CD4-positive, alpha-beta T cell (primary cell): ENCODE data around the gene FAM180B. TPM values are rescaled to one million over a fixed set of nuclear protein-coding genes. Genes with fewer than 3 reads are reported as not detected.

ENCODE experiments used
- ATAC-seq: fragments of 200-7000 bp; cut with Tn5 transposase; one replicate; pipeline ENCODE4 v1.10.0; 2022; ENCODE audit warnings: mild to moderate bottlenecking; ENCODE audit not compliant: poor library complexity
- CTCF ChIA-PET: fragments of 350-600 bp; sonication (Branson Sonifier 250); formaldehyde crosslinking; loops from one replicate; lab custom pipeline; 2021; ENCODE audit warnings: antibody characterized with exemption, inconsistent platforms; lab: Charles Lee
- POLR2A ChIA-PET: fragments of 350-600 bp; sonication (Branson Sonifier 250); formaldehyde crosslinking; loops from one replicate; lab custom pipeline; 2021; ENCODE audit warnings: antibody characterized with exemption, inconsistent platforms; lab: Charles Lee
- DNase-seq, 14 experiments: peaks; one replicate each; pipeline ENCODE4 v3.0.0-alpha.2; 2013 to 2020; ENCODE audit warnings: mixed read lengths in 2 of 14
- H3K27ac ChIP-seq, 2 donors: one replicate each; pipeline versions ENCODE4 v1.5.1 to v1.7.0; 2013; ENCODE audit warnings: low read length in 2 of 2, low read depth in 1 of 2, mild to moderate bottlenecking in 1 of 2
- H3K27me3 ChIP-seq, 2 experiments: 1 replicate in 1 of 2; 2 replicates in 1 of 2; pipeline versions ENCODE4 v1.6.1 to v1.7.0; 2013; ENCODE audit warnings: low read length in 2 of 2, control low read depth in 1 of 2, mild to moderate bottlenecking in 1 of 2, moderate library complexity in 1 of 2; ENCODE audit not compliant: insufficient read depth in 2 of 2, control insufficient read depth in 1 of 2
- H3K36me3 ChIP-seq: one replicate; pipeline ENCODE4 v1.6.1; 2013; ENCODE audit warnings: low read length, control low read depth; ENCODE audit not compliant: insufficient read depth
- H3K4me1 ChIP-seq: one replicate; pipeline ENCODE4 v1.6.1; 2013; ENCODE audit warnings: low read length, control low read depth; ENCODE audit not compliant: insufficient read depth
- H3K4me3 ChIP-seq: one replicate; pipeline ENCODE4 v1.5.1; 2013; ENCODE audit warnings: mild to moderate bottlenecking, low read length, moderate library complexity
- H3K9me3 ChIP-seq, 2 experiments: 1 replicate in 1 of 2; 2 replicates in 1 of 2; pipeline versions ENCODE4 v1.6.1 to v1.7.0; 2013; ENCODE audit warnings: low read length in 2 of 2, mild to moderate bottlenecking in 2 of 2, control low read depth in 1 of 2, moderate library complexity in 1 of 2; ENCODE audit not compliant: control insufficient read depth in 1 of 2, insufficient read depth in 1 of 2
- H3K27ac Mint-ChIP-seq: one replicate; pipeline ENCODE4 v1.8.0; 2020; ENCODE audit warnings: mixed read lengths
- H3K27me3 Mint-ChIP-seq: one replicate; pipeline ENCODE4 v1.8.0; 2021; ENCODE audit warnings: mixed read lengths
- H3K36me3 Mint-ChIP-seq: one replicate; pipeline ENCODE4 v1.8.0; 2021; ENCODE audit warnings: low read depth, mixed read lengths
- H3K4me1 Mint-ChIP-seq: one replicate; pipeline ENCODE4 v1.8.0; 2021; ENCODE audit warnings: low read depth, mixed read lengths
- H3K4me3 Mint-ChIP-seq: one replicate; pipeline ENCODE4 v1.8.0; 2020; ENCODE audit warnings: mild to moderate bottlenecking, mixed read lengths
- H3K9me3 Mint-ChIP-seq: one replicate; pipeline ENCODE4 v1.8.0; 2020; ENCODE audit warnings: mixed read lengths
- intact Hi-C, 2 experiments: fragments of 100-400 bp; cut with DNase I in 1 of 2; cut with micrococcal nuclease in 1 of 2; formaldehyde crosslinking; loops; one replicate each; pipeline versions ENCODE4 v1.15.1 to v1.9.0; 2023 to 2025; cut with DNase I, micrococcal nuclease
- total RNA-seq, 174 experiments: library from RNA in 2 of 174; stranded (reverse) in 2 of 174; gene quantifications; one replicate each; pipeline ENCODE4 v1.2.3 and lab custom pipeline; 2021 to 2026
- TF ChIP-seq, protein P1 (sequence below): fragments of 200-600 bp; IDR thresholded peaks from one replicate; pipeline ENCODE4 v1.8.0; 2022; ENCODE audit warnings: antibody characterized with exemption, mild to moderate bottlenecking

FAM180B gene
- total RNA-seq, 2 experiments from 2014 or later, result 0.55 to 0.92 TPM

- H3K4me3 ChIP-seq, result no peak overlapping the region
- no peak overlapping the region for H3K4me3 Mint-ChIP-seq
- H3K4me1 Mint-ChIP-seq, result no peaks in the 10 kb centered on the region
- H3K27me3 ChIP-seq, result no peaks in the 10 kb centered on the region
- H3K4me1 ChIP-seq, result peaks cover 2% of the 10 kb centered on the region
- peaks cover 12% of the 10 kb centered on the region for H3K36me3 ChIP-seq
- H3K27ac ChIP-seq, result no peak overlapping the region
- H3K27ac Mint-ChIP-seq, result no peak overlapping the region
- no peak for DNase-seq
- H3K36me3 Mint-ChIP-seq, result peaks cover 16% of the 10 kb centered on the region
- H3K9me3 Mint-ChIP-seq, result no peaks in the 10 kb centered on the region
- no peaks in the 10 kb centered on the region for H3K9me3 ChIP-seq
- ChIA-PET CTCF (no interaction called here), POLR2A (no interaction called here)
- intact Hi-C loops, result no loop called here
- H3K27me3 Mint-ChIP-seq, result no peaks in the 10 kb centered on the region
- TF ChIP-seq, protein P1, sequence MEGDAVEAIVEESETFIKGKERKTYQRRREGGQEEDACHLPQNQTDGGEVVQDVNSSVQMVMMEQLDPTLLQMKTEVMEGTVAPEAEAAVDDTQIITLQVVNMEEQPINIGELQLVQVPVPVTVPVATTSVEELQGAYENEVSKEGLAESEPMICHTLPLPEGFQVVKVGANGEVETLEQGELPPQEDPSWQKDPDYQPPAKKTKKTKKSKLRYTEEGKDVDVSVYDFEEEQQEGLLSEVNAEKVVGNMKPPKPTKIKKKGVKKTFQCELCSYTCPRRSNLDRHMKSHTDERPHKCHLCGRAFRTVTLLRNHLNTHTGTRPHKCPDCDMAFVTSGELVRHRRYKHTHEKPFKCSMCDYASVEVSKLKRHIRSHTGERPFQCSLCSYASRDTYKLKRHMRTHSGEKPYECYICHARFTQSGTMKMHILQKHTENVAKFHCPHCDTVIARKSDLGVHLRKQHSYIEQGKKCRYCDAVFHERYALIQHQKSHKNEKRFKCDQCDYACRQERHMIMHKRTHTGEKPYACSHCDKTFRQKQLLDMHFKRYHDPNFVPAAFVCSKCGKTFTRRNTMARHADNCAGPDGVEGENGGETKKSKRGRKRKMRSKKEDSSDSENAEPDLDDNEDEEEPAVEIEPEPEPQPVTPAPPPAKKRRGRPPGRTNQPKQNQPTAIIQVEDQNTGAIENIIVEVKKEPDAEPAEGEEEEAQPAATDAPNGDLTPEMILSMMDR, result no peak
- no peak for ATAC-seq
Observed at GRCh38 chr11:47615249-47615648, 28.8 kb downstream of the FAM180B start.

- Histone ChIP-seq H3K36me3 (peaks cover 22% of the 10 kb centered on the region), H3K4me1 (peaks cover 2% of the 10 kb centered on the region), H3K27ac (no peak overlapping the region), H3K4me3 (no peak overlapping the region), H3K9me3 (no peaks in the 10 kb centered on the region), H3K27me3 (no peaks in the 10 kb centered on the region)
- no peak for ATAC-seq
- TF ChIP-seq, protein P1, result no peak
- intact Hi-C loops, result no loop called here
- no peak overlapping the region for H3K4me3 Mint-ChIP-seq
- no peak overlapping the region for H3K27ac Mint-ChIP-seq
- H3K36me3 Mint-ChIP-seq, result peaks cover 28% of the 10 kb centered on the region
- ChIA-PET POLR2A (no interaction called here), CTCF (no interaction called here)
- peak in 3 of 14 experiments; percentile 11 to 35 (median 18) for DNase-seq
- no peaks in the 10 kb centered on the region for H3K4me1 Mint-ChIP-seq
- no peaks in the 10 kb centered on the region for H3K27me3 Mint-ChIP-seq
- H3K9me3 Mint-ChIP-seq, result no peaks in the 10 kb centered on the region
Observed at GRCh38 chr11:47616726-47617416, 30.4 kb downstream of the FAM180B start.

DNA sequence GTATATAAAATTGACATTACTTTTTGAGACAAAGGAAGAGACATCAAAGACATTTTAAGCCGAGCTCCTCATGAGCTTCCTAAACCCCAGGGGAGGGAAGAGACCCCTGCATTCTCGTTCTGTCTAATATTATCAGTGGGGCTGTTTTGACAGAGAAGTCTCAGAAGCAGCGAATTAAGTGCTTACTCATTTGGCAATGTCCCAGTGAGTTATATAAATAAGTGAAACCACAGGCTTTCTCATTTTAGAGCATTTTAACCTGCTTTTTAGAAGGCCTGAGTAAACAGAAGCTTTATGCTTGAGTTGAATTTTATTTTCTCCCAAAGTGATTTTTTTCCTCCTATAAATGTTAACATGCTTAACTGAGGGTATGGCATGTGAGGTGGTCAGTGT lies 30.9 kb downstream of the FAM180B start:
- Mint-ChIP-seq H3K27me3 (no peaks in the 10 kb centered on the region), H3K36me3 (peaks cover 33% of the 10 kb centered on the region), H3K9me3 (no peaks in the 10 kb centered on the region), H3K27ac (no peak overlapping the region), H3K4me3 (no peak overlapping the region), H3K4me1 (no peaks in the 10 kb centered on the region)
- CTCF ChIA-PET, result no interaction called here
- POLR2A ChIA-PET, result no interaction called here
- Histone ChIP-seq H3K4me1 (peaks cover 2% of the 10 kb centered on the region), H3K36me3 (peaks cover 27% of the 10 kb centered on the region), H3K9me3 (no peaks in the 10 kb centered on the region), H3K27ac (no peak overlapping the region), H3K27me3 (no peaks in the 10 kb centered on the region), H3K4me3 (no peak overlapping the region)
- TF ChIP-seq, protein P1, result no peak
- no peak for DNase-seq
- intact Hi-C loops, result no loop called here
- no peak for ATAC-seq
